BJ (cell line): ENCODE data around the gene ARHGEF39. TPM values are rescaled to one million over a fixed set of nuclear protein-coding genes. Genes with fewer than 3 reads are reported as not detected.
A peak's percentile ranks its signal among the peaks of the same experiment; 100 is the strongest.
"Not testable (repeated sequence)": the region's sequence is repeated elsewhere in the genome, so short reads cannot be mapped to it uniquely, and the experiment has no call there.

Experiments used
- CTCF ChIA-PET: fragments of 350-600 bp; formaldehyde crosslinking; extraction: SDS; loops from one replicate; lab custom pipeline; 2021; ENCODE audit warnings: antibody characterized with exemption, inconsistent platforms; lab: Yijun Ruan, JAX
- POLR2A ChIA-PET: fragments of 300-600 bp; sonication (Branson Sonifier 250); formaldehyde crosslinking; extraction: SDS; loops from one replicate; lab custom pipeline; 2021; ENCODE audit warnings: antibody characterized with exemption; lab: Charles Lee
- DNase-seq: peaks from one replicate; pipeline ENCODE4 v3.0.0-alpha.2; 2011; ENCODE audit warnings: low read depth
- H3K27me3 ChIP-seq: 2 replicates; pipeline ENCODE4 v1.6.0; 2011; ENCODE audit warnings: low read length; ENCODE audit not compliant: control insufficient read depth, insufficient read depth
- H3K36me3 ChIP-seq: 2 replicates; pipeline ENCODE4 v1.5.1; 2011; ENCODE audit warnings: low read length; ENCODE audit not compliant: control insufficient read depth, insufficient read depth
- H3K4me3 ChIP-seq: 2 replicates; pipeline ENCODE4 v1.5.1; 2011; ENCODE audit warnings: low read depth, mild to moderate bottlenecking, control low read depth, low read length
- polyA plus RNA-seq: library from polyadenylated mRNA; depleted of rRNA; stranded (reverse); fragments of >200 nt; gene quantifications from 2 replicates; pipeline ENCODE4 v1.2.3, GENCODE V29; 2011
- TF ChIP-seq, protein P1 (sequence below): IDR thresholded peaks from 2 replicates; pipeline ENCODE4 v1.5.1; 2011; ENCODE audit warnings: low read depth, mild to moderate bottlenecking, control low read depth, inconsistent platforms, low read length, moderate library complexity; ENCODE audit not compliant: insufficient read depth

Gene ARHGEF39
- polyA plus RNA-seq, 1 experiment = 4.1 TPM

DNA sequence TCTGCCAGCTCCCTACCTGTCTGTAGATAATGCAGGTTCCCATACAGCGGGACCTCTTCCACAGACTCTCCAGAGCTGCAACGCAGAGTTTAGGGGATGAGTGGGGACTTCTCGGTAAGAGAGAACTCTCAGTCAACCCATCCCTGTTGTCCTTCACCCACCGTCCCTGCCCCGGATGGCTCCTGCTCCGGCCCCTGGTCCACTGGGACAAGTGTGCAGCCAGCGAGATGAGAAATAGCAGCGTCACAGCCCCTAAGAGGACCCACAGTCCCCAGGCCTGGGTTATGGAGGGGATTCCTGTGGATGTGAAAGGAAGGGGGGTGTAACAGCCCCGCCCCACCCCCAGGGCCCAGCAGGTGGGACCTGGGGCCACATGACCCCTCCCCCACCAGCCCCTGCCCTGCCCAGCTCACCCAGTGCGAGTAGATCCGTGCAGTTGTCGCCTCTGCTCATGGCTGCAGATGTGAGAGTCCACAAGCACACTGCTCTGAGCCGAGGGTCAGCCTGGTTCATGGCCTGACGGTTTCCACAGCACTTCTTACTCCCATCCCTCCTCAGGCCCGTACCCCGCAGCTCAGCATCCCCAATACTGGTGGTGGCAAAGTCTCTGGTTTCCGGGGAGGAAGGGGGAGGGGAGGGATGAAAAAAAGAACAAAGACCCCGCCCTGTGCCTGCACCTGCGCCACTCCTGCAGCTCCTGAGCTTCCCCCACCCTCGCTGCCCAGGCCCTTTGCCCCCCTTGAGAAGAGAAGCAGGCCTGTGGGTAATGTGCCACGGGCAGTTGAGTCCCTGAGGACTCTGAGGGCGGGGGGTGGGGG is 14.4 kb downstream of the ARHGEF39 start, which contains the start of gene SIT1:
Gene SIT1, minus strand, starts transcription at position 591 of the 818 bp plus-strand sequence. Its CDS starts 78 bp downstream, at position 513.
- ChIA-PET POLR2A (no interaction called here), CTCF (interaction anchor here (0.5 to 1.4 kb wide), 3 partner anchors 26 to 46 kb away, joined by 3 read pairs; no protein-coding TSS in a partner anchor)
- no peak within 1 kb of the TSS for H3K4me3 ChIP-seq

DNA sequence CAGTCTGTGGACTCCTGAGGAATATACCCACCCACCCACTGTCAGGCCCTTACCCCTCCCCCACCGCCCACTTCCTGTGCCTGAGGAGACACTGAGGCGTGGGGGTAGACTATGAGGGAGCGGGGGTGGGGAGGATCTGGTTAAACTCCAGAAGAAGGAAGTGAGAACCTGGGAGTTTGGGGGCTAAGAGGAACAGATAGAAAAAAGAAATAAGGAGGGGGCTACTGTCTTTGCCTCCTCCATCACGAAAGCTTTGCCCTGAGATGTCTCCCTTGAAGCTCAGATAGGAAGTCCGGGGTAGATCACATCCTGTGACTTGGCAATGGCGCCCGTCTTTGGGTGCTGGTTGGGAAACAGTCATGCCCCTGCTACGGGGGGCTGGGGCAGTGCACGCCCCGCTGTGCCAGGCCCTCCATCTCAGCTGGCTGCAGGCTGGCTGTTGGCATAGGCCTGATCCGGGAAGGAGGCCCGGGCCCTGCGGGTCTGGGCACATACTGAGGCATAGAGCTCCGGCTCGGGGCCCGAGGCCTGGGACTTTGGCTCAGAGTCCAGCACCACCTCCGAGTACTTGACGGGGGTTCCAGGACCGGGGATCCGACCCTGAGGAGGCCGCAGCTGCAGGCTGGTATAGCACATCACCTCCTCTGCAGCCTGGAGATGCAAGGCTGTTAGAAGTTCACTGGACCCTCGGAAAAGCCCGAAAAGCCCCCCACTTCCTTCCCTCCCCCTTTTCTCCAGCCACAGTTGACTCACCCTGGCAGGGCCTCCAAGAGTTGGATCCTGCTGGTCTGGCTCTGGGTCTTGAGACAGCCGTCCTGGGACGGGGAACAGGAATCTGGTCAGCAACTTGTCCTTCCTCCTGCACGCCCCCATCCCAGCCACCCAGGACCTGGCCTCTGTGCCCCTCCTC is 15.3 kb downstream of the ARHGEF39 start:
- ChIA-PET CTCF (interaction anchor here (1.4 to 4.8 kb wide), 3 partner anchors 8 to 47 kb away, joined by 3 to 43 read pairs (median 4); partner anchors contain the start of genes CCDC107 and RMRP), POLR2A (interaction anchor here (0.6 kb wide), 1 partner anchor 586 kb away, joined by 3 read pairs; no protein-coding TSS in a partner anchor)

More for the DNA sequence above, 14.4 kb downstream of the ARHGEF39 start, which contains the start of gene SIT1:
- Histone ChIP-seq H3K27me3 (no peaks in the 10 kb centered on the region), H3K36me3 (no peaks in the 10 kb centered on the region)
- TF ChIP-seq, protein P1, sequence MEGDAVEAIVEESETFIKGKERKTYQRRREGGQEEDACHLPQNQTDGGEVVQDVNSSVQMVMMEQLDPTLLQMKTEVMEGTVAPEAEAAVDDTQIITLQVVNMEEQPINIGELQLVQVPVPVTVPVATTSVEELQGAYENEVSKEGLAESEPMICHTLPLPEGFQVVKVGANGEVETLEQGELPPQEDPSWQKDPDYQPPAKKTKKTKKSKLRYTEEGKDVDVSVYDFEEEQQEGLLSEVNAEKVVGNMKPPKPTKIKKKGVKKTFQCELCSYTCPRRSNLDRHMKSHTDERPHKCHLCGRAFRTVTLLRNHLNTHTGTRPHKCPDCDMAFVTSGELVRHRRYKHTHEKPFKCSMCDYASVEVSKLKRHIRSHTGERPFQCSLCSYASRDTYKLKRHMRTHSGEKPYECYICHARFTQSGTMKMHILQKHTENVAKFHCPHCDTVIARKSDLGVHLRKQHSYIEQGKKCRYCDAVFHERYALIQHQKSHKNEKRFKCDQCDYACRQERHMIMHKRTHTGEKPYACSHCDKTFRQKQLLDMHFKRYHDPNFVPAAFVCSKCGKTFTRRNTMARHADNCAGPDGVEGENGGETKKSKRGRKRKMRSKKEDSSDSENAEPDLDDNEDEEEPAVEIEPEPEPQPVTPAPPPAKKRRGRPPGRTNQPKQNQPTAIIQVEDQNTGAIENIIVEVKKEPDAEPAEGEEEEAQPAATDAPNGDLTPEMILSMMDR = no peak
- no peak for DNase-seq

DNA sequence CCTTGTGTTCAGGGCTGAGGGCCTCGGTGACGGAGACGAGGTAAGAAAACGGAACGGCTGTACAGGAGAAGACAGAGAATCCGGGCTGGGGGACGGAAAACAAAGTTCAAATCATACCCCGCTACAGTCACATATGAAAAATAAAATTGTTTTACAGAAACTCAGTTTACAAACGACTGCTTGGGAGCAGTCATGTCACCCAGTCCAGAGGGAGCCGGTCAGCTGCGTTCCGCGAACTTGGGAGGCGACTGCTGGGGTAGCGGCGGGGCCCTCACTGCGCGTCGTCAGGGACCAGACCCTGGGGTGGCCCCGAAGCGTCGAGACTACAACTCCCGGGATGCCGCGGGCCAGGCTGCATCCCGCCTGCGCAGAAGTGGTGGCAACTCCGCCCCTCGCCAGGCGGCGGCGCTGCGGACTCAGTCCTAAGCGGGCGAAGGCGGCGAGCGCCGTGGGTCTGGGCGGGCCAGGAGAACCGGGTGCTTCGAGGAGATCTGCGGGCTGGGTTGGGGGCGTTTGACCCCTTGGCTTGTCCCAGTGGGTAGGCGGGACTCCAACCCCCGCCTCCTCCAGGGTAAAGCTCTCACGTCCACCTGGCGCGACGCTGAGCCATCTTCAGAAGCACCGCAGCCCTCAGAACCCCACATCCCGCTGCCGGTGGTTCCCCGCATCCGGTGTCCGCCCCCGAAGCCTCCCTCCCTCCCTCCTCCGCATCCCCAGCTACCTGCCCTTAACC is 18.3 kb downstream of the ARHGEF39 start:
- Histone ChIP-seq H3K36me3 (no peaks in the 10 kb centered on the region), H3K27me3 (no peaks in the 10 kb centered on the region), H3K4me3 (peak overlapping the region; percentile 48)
- ChIA-PET CTCF (interaction anchor here (0.6 to 5.3 kb wide), 32 partner anchors 10 to 530 kb away, joined by 3 to 43 read pairs (median 4); partner anchors contain the start of genes ARHGEF39, CCDC107, RMRP and TPM2), POLR2A (interaction anchor here (0.6 kb wide), 1 partner anchor 133 kb away, joined by 7 read pairs; no protein-coding TSS in a partner anchor)
- DNase-seq = no peak
- TF ChIP-seq, protein P1 = peak; percentile 95

More for the DNA sequence above, 15.3 kb downstream of the ARHGEF39 start:
- no peak for DNase-seq
- H3K36me3 ChIP-seq = no peaks in the 10 kb centered on the region
- no peak overlapping the region for H3K4me3 ChIP-seq
- TF ChIP-seq, protein P1 = no peak
- H3K27me3 ChIP-seq = no peaks in the 10 kb centered on the region

GRCh38 chr9:35646153-35646532 is 18.9 kb downstream of the ARHGEF39 start:
- DNase-seq = no peak
- TF ChIP-seq, protein P1 = peak; percentile 43
- Histone ChIP-seq H3K36me3 (no peaks in the 10 kb centered on the region), H3K4me3 (peak overlapping the region; percentile 48), H3K27me3 (no peaks in the 10 kb centered on the region)
- POLR2A ChIA-PET = no interaction called here
- CTCF ChIA-PET = interaction anchor here (0.6 to 5.3 kb wide), 23 partner anchors 11 to 530 kb away, joined by 3 to 43 read pairs (median 5); partner anchors contain the start of genes ARHGEF39, CCDC107, RMRP and TPM2

DNA sequence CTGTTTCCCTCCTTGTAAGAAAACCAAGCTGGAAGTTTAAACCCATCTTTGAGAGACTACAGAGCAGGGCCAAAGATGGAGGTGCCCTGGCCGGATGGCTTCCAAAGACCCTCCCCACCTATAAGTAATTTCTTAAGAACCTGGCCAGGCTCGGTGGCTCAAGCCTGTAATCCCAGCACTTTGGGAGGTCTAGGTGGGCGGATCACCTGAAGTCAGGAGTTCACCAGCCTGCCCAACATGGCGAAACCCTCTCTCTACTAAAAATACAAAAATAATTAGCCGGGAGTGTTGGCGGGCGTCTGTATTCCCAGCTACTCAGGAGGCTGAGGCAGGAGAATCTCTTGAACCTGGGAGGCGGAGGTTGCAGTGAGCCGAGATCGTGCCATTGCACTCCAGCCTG is 19.3 kb downstream of the ARHGEF39 start:
- ChIA-PET CTCF (interaction anchor here (0.6 to 5.3 kb wide), 20 partner anchors 11 to 144 kb away, joined by 3 to 43 read pairs (median 5); partner anchors contain the start of genes ARHGEF39, CCDC107, RMRP and TPM2), POLR2A (interaction anchor here (0.7 kb wide), 1 partner anchor 82 kb away, joined by 5 read pairs; no protein-coding TSS in a partner anchor)
- not testable (repeated sequence) for H3K36me3 ChIP-seq, H3K4me3 ChIP-seq, DNase-seq, H3K27me3 ChIP-seq
